Eye (tissue), 1 donor: ENCODE results near the gene PLP2.
"Not testable (repeated sequence)": the region's sequence is repeated elsewhere in the genome, so short reads cannot be mapped to it uniquely, and the experiment has no call there.

Experiments
- DNase-seq: peaks from one replicate; pipeline ENCODE4 v3.0.0-alpha.2; 2015

The PLP2 gene

GRCh38 chrX:49164589-49165360, 6.9 kb upstream of the PLP2 start:
- no peak for DNase-seq

DNA sequence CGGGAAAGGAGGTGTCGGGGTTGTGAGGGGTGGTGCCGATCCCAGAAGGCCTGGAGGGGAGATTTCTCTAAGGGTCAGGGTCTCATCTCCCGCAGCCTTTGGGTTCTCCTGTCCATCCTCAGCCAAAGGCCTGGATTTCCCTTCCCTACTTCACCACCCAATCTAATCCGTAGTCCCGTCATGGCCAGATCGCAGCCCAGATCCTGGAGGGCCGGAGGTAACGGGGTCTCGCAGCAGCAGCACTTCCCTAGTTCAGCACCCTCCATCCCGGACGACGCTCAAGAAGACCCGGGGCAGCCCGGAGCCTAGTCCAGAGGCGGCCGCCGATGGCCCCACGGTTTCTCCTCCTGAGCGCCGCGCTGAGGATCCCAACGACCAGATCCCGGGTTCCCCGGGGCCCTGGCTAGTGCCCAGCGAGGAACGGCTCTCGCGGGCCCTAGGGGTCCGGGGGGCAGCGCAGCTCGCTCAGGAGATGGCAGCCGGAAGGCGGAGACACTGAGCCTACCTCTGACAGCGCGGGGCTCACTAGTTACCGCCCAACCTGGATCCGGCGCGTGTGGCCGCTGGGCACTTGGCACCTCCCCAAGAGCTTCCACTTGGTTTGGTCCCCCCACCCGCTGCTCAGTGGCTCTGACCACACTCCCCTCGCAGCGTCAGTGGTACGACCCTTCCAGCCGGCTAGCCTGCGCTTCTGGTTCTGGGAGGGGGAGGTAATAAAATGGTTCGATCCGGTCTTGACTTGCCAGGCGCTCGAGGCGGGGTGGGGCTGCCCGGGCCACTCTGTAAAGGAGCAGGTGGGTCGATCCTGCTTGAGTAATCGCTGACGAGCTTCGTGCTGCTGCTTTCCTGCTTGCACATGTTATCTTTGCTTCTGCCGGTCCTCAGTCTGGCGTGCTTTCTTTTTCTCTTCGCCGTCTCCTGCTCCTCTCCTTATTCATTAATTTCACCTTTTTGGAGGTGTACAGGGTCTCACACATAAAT, 5.5 kb upstream of the PLP2 start:
- DNase-seq, result peak; percentile 90

DNA sequence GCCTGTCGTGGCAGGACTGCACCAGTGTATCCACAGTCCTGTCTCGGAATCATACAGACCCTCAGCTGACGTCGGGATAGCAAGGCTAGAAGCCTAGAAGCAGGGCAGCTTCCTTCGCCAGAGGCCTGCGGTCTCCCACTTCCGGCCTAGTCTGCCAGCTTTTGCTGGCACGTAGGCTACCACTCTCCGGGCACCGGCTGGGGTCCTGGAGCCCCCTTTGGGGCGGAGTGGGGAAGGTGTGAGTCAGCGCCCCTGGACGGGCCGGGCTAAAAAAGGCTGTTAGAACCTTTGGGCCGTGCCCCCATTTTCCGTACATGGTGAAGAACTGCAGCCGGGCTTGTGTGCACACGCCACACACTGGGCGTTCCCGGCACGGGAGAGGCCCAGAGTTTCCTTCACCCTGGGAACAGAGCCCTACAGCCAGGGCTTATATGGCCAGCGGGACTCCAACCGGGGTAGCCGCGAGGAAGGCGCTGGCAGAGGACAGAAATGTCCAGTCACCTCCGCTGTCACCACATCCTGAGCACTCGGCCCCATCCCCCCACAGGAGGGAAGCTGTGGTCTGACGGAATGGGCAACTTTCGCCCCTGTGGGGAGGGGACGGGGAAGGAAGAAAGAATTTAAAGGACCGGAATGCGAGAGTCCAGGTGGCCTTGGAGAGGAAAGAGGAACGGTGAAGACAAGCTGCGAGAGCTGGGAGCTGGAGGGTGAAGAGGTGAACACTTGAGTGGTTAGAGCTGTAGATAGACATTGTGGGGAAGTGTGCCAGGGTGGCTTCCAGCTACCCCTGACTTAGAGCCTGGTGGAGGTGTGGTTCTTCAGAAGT, 4.6 kb upstream of the PLP2 start:
- DNase-seq, result peak; percentile 63

DNA sequence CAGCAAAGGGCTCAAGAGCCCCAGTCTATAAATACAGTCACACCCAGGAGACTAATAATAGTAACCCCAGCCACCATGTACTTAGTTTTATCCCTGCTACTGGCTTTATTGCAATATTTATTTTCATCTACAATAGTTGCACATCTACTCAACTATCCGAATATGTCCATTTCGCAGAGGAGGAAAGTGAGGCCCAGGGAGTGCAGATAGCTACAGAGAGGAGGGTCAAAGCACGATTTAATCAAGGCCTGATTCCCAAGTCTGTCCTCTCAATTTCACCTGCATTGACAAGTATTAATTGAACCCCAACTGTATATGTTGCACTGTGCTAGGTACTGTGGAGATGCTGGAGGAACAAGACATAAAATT, 4.0 kb upstream of the PLP2 start:
- DNase-seq, result no peak

DNA sequence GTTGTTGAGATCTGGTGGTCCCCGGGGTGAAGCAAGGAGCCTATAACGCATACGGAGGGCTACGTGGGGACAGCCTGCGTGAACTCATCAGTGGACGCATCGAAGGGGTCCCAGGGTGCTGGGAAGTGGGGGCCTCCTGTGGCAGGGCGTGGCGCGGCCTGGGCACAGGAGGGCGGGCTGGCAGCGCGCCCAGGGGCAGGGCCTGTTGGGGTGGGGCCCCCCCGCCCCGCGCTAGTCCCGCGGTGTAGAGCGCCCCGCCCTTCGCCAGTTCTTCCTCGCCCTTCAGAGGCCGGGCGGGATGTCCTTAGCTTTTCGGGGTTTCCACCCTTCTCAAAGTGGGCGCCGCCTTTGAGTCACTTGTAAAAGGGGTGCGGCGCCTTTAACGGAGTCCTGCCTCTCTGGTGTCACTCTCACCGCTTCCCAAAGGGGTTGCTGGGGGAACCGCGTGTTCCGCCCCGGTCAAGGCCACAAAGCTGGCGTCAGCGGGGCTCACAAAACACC, 632 bp downstream of the PLP2 start:
- DNase-seq, result peak; percentile 40

- not testable (repeated sequence) for DNase-seq
Measured at GRCh38 chrX:49173544-49173943, 1.8 kb downstream of the PLP2 start.

DNA sequence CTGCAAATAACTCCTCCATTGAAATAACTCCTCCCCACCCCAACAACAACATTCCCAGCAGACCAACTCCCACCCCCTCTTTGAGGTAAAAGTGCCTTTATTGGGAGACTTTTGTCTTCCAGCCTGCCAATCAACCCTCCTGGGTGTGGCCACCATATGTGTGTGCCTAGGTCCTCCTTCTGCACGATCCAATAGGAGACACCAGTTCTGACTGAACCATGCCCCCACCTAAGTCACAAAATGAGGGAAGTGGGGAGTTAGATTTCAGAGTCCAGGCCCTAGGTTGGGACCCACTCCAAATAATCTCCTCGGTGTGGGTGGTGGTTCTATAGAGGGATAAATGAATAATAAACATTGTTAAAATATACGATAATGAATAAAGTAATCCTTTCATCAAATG, 3.0 kb downstream of the PLP2 start:
- no peak for DNase-seq

DNA sequence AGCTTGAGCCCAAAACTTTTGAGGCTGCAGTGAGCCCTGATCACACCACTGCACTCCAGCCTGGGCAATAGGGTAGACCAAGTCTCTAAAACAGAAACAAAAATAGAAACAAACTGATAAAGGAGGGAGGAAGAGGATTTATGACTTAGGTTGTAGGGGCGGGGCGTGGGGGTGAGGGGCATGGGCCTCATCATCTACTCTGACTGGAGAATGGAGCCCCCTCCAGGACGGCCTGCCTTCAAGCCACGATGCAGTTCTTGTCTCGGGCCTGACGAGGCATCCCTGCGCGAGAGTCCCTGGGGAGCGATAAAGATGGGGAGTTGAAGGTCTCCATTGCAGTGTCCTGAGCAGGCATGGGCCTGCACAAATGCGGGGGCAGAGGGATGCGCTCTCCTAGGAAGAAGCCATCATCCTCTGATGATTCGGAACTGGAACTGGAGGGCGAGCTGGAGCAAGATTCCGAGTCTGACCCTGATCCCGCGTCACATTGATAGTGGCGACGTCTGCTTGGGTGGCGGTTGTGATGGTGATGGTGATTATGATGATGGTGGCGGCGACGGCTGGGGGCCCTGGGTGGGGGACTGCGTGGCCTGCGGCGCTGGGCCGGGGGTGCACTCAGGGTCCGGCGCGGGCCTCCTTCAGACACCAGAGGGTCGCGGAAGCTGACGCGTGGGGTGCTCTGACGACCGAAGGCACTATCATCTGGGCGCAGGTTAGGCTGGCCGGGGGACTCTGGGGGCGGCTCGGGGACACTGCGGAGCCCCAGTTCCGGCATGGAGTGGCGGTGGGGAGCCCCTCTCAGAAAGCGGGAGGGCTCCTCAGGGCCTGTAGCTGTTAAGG, 4.0 kb downstream of the PLP2 start:
- no peak for DNase-seq

DNA sequence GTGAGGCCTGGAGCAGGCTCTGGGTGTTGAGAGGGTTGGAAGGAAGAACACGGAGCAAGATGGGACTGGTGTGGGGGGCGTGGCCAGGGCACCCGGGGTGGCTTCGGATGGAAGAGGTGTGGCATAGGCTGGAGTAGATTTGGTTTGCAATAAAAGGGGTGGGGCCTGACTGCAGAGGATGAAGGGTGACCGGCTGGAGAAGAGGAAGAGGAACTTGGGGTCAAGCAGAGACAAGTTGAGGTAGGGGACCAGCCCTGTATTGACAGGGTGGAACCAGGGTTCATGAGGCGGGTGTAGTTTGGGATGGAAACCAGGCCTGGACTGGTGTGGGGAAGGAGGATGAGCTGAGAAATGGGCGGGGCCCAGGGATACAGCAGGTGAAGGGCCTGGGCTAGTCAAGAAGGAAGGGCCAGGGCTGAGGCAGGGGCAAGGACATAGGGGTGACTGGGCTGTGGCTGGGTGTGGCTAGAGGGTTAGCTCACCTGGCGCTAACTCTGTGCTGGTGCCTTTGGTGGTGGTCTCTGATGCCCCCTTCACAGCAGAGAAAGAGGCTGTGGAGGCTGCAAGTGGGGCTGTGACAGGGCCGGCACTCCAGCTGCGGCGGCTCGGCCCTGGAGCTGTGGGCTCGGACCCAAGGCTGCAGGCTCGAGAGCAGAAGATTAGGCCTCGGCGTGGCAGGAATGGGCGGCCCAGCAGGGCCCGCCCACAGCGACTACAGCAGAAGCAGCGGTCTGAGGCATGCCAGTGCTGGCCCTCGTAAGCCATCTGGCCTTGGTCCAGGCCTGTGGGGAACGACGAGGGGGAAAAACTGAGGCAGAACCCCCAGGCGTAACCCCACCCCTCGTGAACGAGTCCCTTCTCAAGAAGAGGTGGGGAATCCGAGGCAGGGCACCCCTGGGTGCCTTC, 5.0 kb downstream of the PLP2 start:
- DNase-seq, result no peak

GRCh38 chrX:49177338-49177833, 5.7 kb downstream of the PLP2 start:
- no peak for DNase-seq

DNA sequence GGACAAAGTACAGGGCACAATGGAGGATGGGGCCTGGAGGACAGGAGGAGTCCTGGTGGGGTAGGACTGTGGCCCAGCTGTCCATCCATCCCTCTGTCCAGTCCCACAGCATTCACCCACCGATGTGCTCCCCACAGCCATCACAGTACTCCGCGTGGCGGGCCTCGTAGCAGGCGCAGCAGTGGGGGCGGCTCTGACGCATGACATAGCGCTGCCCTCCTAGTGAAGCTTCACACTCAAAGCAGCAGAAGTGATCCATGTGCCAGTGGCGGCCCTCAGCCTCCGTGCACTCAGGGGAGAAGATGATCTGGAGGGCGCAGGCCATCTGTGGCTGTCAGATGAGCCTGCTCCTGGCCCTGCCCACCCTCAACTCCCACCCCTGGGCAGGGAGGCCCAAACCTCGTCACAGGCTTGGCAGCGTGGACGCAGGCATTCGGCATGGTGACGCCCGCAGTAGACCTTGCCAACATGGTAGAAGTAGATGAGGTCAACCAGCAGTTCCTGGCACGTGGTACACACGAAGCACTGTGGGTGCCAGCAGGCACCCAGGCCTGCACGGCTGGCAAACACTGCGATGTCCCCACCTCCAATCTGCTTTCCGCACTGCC, 6.3 kb downstream of the PLP2 start:
- no peak for DNase-seq

- no peak for DNase-seq
Measured at GRCh38 chrX:49178537-49178936, 6.8 kb downstream of the PLP2 start.

GRCh38 chrX:49179358-49179757, 7.7 kb downstream of the PLP2 start:
- DNase-seq, result no peak

DNA sequence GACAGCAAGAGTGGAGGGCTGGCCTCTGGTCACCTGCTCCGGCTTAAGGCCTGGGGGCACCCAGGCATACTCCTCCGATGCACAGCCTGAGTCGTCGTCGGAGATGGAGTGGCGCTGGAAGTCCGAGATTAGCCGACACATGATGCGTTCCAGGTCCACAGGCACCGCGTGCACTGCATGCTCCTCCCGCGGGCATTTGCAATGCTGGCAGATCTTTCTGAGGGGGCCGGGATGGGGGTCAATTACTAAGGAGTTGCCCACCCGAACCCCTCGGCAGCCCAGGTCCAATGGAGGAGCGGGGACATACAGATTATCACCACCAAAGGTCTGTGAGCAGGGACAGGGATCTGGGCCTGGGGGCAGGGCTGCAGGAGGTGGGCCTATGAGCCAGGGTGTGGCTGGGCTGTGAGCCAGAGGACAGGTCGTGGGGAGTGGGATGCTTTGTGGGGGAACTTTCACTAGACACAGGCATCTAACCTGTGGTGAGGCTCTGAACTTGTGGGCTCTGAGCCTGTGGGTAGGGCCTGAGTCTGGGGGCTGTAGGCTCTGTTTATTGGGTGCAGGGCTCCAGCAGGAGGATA, 12.1 kb downstream of the PLP2 start:
- no peak for DNase-seq

- DNase-seq, result peak; percentile 93
Measured at GRCh38 chrX:49184294-49185281, 12.9 kb downstream of the PLP2 start.

DNA sequence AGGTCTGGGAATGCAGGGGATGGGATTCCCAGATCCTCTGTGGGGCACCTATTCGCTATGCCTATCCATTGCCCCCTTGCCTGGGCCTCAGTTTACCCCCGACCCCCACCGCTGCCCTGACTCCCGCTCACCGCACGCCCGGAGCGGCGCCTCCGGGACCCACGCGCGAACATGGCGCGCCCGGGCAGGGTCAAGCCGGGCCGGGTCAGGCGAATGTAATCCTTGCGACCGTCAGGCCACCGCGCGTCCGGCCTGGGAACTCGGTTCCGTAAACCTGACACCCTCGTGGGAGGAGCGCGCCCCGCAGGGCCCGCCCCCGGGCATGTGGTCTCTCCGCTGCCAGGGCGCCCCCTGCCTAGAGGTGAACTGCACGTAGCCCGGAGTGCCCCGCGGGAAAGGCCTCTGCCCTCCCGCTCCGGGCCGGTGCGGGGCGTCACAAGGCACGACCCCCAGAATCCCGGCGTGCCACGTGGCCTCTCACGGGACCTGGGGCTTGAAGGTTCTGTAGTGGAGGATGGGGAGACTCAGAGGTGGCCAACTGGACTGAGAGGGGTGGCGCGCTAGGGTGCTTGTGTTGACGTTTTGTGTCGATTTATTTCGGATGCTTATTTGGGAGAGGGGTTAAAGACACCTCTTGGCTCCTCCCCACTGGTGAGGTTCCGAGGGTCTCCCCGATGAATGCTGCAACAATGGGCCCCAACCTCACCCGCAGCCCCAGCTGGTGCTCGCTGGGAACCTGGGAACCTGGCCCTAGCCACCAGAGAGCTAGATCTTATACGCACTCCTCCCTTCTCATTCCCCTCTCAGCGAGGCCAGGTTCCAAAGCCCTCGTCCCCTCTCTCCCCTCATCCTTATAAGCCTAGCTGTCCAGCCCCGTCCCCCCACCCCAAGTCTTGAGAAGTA, 14.7 kb downstream of the PLP2 start, which contains the start of gene PRICKLE3:
Gene PRICKLE3 (minus strand): TSS at position 249 of the 903 bp plus-strand sequence. CDS start 76 bp downstream, at position 173.
- peak; percentile 73 for DNase-seq

GRCh38 chrX:49187028-49187394, 15.3 kb downstream of the PLP2 start:
- peak; percentile 26 for DNase-seq
